ENCODE measurements around the gene CERS6.

Gene CERS6

DNA sequence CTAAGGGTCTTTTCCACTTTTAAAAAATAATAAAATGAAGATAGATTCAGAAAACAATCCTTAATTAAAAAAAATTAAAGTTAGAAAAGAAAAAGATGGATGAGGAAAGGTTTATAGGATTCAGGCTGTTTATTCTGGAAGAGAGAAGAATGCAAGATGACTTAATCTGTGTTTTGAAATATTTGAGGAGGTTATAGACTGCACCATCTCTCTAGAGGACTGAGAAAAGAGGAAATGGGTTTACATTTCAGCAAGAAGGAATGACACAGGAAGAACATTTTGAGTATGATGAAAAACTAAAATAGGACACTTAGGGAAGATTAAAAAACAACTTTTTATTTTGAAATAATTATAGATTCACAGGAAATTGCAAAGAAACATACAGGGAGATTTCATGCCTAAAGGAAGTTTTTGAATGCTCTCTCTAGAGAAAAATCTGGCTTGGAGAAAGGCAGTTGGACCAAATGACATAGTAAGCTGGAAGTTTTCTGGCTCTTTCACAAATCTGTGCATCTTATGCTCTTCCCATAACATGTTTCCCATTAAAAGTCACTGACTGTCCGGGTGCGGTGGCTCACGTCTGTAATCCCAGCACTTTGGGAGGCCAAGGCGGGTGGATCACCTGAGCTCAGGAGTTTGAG lies 75.0 kb downstream of the CERS6 start:
- DNase-seq (ENCODE audit: low read depth), result no peak

DNA sequence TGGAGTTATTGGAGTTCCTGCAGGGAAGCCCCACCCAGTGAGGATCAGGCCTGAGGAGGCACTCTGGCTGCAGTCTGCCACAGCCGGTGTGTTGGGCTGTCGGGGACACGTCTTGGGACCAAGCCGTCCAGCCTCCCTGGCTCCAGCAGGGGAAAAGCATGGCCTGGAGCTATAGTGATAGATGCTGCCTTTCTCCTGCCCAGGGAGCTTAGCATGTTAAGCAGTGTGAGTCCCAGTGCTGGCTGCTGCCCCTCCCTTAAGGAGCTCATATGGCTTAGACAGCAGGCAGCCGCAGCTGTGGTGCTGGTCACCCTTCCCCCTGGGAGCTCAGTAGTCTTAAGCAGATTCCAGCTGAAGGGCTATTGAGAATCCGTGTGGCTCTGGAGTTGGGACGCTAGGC lies 78.9 kb downstream of the CERS6 start:
- DNase-seq (ENCODE audit: low read depth), result no peak

DNA sequence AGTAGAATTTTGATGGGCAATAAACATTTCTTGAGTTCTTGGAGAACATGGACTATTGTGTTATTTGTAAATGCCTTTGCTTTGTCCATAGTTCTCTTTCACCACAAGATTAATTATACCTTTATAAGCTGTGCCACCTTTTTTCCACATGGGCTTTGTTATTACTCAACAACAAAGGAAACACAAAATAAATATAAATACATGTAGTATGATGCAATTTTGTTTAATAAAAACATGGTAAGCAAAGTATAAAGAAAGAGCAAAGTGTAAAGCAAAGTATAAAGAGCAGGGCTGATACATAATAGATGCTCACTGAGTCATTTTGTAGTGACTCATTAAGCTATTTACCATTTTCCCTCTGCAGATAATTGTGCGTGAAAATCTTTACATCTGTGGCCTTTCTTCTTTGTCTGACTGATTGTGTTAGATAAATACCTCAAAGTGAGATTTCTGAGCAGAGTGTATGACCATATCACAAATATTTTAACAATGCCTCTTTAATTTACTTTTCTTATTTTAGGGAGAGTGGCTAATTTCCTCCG lies 80.9 kb downstream of the CERS6 start:
- DNase-seq (ENCODE audit: low read depth), result no peak

DNA sequence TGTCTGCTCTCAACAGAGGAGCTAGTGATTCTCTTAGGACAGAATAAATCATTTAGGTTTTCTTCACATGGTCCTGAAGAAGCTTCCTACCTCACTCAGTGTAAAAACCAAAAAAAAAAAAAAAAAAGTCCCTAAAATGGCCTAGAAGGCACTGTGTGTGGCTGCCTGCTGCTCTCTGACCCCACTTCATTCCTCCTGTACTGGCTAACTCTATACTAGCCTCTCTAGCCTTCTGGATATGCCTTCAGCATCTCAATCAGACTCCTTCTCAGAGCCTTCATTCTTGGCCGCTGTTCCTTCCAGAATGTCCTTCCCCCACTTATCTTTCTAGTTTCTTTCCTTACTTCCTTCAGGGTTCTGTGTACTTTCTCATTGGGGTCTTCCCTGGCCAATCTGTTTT lies 82.1 kb downstream of the CERS6 start:
- DNase-seq (ENCODE audit: low read depth), result no peak

DNA sequence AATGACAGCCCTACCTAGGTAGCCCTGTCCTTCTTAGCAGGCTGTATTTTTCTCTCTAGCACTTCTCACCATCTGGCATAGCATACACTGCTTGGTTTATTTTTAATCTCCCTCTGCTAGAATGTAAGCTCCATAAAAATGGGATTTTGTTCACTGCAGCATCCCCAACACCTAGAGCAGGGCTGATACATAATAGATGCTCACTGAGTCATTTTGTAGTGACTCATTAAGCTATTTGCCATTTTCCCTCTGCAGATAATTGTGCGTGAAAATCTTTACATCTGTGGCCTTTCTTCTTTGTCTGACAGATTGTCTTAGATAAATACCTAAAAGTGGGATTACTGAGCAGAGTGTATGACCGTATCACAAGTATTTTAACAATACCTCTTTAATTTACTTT lies 82.5 kb downstream of the CERS6 start:
- no peak for DNase-seq (ENCODE audit: low read depth)

DNA sequence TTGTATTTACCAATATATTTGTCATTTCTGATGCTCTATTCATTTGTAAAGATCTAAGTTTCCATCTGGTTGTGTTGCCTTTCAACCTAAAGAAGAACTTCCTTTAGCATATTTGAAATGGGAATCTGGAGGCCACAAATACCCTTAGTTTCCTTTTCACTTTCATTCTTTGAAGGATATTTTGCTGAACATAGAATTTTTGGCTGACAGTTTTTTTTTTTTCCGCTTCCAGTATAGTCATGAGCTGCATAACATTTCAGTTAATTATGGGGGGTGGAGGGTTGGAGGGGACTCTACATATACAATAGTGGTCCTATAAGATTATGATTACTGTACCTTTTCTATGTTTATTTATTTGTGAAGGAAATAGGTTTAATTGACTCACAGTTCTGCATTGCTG lies 83.9 kb downstream of the CERS6 start:
- no peak for DNase-seq (ENCODE audit: low read depth)

DNA sequence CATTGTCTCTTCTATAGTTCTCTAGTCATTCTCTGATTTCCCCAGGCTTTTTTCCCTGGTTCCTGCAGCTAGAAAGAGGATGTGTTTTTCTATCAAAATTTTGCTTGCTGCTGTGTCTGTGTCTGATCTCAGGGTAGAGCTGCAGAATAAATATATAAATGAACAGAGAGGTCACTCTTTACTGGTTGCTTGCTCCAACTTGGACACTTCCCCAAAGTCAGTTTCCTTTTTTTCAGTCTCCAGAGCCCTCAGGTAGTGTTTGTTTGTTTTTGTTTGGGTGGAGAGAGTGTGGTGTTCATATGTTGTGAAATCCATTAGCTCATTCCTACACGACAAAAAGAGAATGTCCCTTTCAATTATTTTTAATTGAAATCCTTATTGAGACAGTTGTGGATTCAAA lies 85.8 kb downstream of the CERS6 start:
- DNase-seq (ENCODE audit: low read depth), result no peak

DNA sequence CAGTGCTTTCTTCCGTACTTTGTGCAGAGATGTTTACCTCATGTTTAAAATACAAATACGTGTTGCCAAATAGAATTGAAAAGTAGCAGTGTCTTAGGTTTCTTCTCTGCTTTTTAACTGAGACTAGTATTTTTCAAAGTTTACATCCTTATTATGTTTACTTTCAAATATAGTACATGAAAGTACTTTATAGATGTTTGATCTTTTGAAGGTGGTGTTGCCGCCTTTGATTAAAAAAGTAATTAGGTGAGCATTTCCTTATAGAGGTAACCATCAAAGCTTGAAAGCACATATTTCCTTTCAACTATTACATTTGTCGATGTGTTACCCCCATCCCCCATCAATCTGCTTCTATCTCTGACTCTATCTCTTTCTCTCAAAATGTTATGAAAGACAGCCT lies 87.0 kb downstream of the CERS6 start:
- no peak for DNase-seq (ENCODE audit: low read depth)

DNA sequence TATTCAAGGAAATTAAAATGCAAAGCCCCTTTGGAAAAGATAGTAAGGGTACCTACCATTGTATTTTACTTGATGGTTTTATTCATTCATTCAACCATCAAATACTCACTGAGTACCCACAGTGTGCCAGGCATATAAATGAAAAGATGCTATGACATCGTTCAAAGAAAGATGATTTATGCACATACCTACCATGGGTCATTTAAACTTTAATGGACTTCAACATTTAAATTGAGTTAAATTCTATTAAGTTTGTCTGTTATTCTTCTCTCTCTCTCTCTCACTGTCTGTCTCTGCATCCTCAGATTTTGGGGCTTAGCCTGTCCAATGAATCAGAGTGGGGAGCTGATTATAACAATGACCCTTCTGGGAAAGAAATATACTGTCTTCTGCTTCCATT lies 87.9 kb downstream of the CERS6 start:
- DNase-seq (ENCODE audit: low read depth), result no peak

DNA sequence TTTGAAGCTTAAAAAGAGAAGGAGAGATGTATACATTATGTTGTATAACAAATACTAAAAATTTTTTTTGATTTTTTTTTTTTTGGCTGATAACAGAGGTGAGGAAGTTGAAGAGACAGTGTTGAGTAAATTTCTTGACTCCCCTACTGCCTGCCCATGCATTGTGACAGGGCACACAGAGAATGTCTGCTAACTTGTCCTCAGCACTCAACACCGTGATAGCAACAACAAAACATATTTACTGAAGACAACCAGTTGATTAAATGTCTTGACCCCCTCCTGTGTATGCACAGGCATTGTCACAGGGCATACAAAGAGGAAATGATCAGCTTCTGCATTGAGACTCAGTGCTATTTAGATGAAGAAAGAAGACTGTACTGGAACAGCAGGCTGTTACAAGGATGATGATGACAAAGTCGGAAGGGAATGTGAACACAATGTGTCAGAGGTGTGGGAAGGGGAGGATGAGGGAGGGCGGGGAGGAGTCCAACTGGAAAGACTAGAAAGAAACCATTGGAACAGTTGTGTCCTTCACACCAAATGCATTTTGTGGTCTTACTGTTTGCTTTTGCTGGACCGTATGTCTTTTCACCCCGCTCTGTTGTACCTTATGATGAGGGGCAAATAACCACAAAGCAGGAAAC lies 89.5 kb downstream of the CERS6 start:
- DNase-seq (ENCODE audit: low read depth), result no peak

DNA sequence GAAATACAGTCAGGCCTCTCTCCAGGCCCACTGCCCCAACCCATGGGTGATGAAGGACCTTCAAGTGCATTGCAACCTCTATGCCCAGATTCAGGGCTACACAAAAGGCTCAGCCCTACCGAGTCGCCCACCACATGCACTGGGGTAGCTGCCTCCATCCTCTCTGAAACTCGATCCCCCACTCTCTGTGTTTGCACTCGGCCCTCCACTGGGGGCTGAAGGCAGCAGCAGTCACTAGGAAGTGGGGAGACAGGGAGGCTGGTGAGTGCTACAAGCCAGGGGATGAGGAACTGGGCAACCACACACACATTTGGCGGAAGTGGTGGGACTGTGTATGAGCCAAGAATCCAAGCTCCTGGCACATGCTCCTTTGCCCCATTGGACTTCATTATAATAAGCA lies 94.6 kb downstream of the CERS6 start:
- DNase-seq (ENCODE audit: low read depth), result no peak

DNA sequence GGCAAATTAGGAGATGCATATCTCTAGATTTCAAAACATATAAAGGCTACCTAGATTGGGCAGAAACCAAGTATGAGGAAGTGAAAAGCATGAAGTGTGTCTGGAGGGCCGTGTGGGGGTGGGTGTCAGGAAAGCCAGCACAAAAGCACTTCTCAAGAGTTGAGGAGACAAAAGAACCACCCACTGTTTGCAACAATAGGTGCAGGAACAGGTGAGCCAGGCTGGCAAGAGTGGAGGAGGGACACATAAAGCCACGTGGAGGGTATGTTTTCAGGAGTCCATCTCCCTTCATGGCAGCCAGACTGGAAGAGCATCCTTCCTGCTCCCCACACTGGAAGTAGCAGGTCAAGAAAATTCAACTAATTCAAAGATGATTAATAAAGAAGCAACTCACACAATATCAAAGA lies 96.4 kb downstream of the CERS6 start:
- DNase-seq (ENCODE audit: low read depth), result no peak

DNA sequence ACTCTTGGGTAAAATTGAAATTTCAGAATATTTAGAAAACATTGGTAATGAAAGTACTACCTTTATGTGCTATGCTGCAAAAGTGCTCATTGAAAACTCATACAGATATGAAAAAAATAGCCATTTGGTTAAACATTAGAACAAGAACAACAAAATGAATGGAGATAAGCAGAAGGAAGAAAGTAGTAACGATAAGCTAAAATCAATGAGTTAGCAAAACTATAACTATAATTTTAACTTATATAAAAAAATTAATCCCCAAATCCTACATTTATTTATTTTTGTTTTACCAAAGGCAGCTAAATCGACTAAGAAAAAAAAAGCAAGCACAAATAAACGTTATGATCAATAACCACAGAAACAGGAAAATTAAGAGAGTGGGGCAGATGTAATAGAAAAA lies 99.2 kb downstream of the CERS6 start:
- DNase-seq (ENCODE audit: low read depth), result no peak

DNA sequence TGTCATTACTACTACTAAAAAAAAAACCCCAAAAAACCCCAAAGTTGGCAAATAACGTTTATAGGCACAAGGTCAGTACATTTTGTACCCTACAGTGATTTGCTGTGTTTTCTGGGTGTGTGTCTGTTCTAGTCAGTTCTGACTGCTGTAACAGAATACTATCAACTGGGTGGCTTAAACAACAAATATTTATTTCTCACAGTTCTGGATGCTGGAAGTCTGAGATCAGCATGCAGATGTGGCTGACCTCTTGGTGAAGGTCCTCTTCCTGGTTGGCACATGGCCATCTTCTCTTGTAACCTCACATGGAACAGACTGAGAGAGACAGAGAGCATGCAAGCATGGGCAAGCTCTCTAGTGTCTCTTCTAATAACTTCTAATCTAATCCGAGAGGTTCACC lies 103.1 kb downstream of the CERS6 start:
- DNase-seq (ENCODE audit: low read depth), result no peak

DNA sequence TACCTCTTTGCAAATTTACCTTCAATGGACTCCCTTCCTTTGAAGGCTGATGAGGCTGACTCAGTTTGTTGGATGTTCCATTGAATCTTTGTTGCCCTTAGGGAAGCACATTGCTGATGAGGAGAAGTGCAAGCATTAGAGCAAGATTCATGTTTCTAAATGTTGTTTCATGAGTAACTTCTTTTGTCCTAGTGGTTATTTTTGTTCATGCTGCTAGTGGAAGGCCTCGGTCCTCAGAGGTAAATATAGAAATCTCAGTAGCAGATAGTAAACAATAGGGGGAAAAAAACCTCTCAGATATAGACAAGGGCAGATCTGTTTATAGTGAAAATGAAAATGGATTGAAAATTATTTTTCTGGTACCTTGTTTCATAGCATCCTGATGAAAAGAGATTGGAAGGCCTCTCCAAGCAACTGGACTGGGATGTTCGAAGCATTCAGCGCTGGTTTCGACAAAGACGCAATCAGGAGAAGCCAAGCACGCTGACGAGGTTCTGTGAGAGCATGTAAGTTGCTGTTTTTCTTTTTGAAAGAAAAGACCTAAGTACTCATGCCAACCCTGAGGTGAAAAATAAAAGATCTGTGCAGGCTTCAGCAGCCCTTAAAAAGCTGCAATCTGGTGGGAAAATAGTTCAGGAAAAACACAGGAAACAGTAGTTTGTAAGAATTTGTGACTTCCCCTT lies 104.9 kb downstream of the CERS6 start:
- DNase-seq (ENCODE audit: low read depth), result no peak

DNA sequence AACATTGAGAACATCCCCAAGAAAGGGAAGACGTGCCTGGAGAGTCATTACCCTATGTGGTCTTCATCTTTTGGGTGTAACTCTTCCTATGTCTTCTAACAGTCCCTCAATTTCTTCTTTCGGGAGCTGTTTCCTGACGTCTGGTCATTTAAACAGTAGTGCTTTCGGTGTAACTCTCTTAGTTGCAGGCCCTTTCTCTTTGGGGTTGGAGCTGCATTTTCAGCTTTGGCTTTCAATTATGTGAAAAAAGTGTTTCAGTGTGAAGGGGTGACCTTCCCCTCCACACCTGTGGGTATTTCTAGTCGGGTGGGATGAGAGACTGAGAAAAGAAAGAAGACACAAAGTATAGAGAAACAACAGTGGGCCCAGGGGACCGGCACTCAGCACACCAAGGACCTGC lies 105.9 kb downstream of the CERS6 start:
- no peak for DNase-seq (ENCODE audit: low read depth)

DNA sequence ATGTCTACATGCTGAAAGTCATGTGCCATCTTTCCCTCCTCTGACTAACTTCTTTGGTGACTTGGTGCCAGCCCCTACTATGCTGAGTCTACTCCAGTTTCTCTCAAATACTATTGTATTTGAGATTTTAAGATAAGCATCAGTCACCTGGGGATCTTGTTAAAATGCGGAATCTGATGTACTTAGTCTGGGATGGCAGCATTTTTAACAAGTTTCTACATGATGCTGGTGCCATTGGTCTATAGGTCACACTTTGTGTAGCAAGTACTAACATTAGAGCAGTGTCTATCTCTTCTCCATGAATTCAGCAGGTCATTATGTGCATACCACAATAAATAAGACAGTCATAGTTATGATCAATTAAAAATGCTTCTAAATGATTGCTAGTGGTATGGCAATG lies 106.9 kb downstream of the CERS6 start:
- no peak for DNase-seq (ENCODE audit: low read depth)

DNA sequence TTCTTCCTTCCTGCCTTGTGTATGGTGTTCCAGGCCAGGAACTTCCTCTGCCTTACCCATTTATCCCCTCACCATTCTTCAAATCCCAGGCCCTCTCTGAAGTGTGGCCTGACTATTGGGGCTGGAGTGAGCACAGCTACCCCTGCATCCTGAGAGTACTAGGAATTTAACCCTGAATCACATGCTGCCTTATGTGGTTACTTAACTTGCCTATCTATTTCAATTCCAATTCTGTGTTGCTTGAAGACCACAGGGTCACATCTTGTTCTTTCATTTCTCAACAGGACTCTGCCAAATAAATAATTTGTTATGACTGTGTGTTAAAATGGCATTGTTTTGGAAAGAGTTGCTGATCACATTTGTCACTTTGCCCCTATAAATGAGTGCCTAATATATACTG lies 108.6 kb downstream of the CERS6 start:
- DNase-seq (ENCODE audit: low read depth), result no peak

DNA sequence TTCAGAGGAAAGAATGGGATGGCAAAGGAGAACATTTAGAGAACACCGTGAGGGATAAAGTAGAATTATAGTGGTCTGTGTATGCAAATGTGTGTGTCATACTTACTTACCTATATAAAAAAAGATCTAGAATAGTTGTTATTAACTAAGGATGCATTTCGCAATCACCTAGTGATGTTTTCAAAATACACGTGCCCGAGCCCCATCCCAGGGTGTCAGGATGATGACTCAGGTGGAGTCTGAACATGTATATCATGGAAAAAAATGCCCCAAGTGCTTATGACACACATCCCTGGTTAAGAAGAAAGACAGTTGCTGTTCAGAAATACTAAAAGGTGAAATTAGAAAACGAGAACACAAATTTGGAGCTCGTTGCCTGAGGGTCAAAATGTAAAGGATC lies 109.0 kb downstream of the CERS6 start:
- DNase-seq (ENCODE audit: low read depth), result no peak

DNA sequence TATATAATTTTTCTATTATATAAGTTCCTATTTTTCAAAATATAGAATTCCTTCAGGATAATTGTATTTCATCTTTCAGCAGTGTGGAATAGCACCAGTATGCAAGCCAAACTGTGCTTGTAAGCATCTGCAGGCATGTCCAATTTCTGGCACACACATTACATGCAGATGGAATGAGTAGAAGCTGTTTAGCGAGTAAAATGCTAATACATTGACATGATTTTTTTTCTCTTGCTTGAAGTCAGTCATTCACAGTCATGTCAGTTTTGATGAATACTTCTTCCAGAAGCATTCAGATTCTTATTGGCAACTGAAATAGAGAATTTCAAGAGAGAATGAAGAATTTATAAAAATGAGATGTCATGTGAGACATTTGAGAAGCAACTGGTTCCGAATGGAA lies 109.4 kb downstream of the CERS6 start:
- no peak for DNase-seq (ENCODE audit: low read depth)

DNA sequence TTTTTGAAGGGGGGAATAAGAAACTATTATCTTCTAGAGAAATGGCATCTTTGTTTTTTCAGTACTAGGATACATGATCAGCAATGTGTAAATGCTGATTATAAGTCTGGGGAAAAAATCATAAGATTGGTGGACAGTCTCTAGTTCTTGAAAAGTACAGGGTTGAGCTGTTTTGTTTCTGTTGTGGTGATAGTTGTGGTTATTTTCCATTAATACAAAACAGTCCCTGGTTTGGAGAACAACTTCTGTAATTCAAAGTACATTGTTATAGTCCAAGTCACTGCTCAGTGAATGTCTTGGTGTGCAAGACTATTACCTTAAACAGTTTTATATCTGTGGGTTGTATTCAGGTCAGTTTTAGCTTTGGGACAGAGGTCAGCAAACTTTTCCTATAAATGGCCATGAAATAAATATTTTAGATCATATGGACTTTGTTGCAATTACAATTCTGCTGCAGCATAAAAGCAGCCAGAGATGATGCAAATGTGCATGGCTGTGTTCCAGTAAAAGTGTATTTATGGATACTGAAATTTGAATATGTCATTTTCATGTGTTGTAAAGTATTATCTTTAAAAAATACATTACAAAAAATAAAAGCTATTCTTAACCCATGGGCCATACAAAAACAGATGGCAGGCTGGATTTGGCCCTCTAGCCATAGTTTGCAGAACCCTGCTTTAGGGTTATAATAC lies 111.0 kb downstream of the CERS6 start:
- DNase-seq (ENCODE audit: low read depth), result no peak

DNA sequence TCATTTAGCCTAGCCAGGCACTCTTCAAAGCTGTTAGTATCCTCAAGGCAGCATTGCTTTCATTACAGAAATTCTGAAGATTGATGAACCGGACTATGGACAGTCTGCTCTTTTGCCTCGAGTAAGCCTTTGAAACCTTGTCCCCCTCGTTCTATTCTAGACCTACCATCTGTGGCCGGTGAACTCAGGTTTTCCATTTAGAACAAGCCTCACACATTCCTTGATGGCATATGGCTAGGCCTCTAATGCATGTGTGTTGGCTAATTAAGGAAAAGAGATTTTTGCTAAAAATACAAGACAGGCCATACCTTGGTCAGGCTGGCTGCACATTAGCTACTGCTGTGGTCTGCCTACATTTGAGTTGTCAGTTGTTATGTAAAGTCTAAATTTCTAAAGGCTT lies 111.8 kb downstream of the CERS6 start:
- DNase-seq (ENCODE audit: low read depth), result no peak

All from T follicular helper cell (primary cell).